ENCODE measurements around the gene HCAR3.
"Not testable (repeated sequence)": the region's sequence is repeated elsewhere in the genome, so short reads cannot be mapped to it uniquely, and the experiment has no call there.

Gene HCAR3

DNA sequence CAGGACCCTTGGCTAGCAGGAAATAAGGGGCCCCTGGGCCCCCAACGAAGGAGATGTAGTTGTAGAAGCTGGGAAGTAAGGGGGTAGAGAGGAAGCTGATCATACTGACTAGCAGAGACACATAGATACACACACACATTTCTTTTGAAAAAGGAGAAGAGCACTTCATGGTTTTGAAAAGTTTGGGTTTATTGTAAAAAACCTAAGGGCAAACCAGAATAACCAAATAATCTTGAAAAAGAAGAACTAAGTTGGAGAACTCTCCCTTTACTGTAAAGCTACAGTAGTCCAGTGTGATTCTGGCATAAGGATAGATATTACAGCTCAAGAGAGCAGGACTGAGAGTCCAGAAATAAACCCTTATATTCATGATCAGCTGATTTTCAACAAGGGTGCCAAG, 5.8 kb upstream of the HCAR3 start:
- no peak for DNase-seq (ENCODE audit: low read depth in 2 of 2)

GRCh38 chr12:122721057-122721545, 4.5 kb upstream of the HCAR3 start:
- DNase-seq (ENCODE audit: low read depth in 2 of 2), result no peak

- DNase-seq (ENCODE audit: low read depth in 2 of 2), result not testable (repeated sequence)
Observed at GRCh38 chr12:122715211-122715610, 1.4 kb downstream of the HCAR3 start.

GRCh38 chr12:122713491-122714188, 3.0 kb downstream of the HCAR3 start:
- DNase-seq (ENCODE audit: low read depth in 2 of 2), result not testable (repeated sequence)

DNA sequence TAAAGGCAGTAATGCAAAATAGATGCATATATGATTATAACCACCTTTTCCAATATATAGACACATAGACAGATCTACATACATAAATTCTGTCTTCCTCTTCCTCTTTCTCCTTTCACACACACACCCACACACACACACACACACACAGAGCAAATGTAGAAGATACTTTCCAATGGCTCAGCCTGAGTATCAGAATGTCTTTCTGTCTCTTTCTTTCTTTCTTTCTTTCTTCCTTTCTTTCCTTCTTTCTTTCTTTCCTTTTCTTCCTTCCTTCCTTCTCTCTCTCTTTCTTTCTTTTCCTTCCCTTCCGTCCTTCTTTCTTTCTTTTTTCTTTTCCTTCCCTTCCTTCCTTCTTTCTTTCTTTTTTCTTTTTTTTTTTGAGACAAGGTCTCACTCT, 5.3 kb downstream of the HCAR3 start:
- DNase-seq (ENCODE audit: low read depth in 2 of 2), result not testable (repeated sequence)

DNA sequence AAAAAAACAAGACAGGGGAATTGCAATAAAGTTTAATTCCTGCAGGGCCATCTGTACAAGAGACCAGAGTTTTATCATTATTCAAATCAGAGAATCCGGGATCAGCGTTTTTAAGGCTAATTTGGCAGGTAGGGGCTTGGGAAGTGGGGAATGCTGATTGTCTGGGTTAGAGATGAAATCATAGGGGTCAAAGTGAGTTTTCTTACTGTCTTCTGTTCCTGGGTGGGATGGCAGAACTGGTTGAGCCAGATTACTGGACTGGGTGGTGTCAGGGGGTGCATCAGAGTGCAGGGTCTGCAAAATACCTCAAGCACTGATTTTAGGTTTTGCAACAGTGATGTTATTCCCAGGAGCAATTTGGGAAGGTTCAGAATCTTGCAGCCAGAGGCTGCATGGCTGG, 6.3 kb downstream of the HCAR3 start:
- not testable (repeated sequence) for DNase-seq (ENCODE audit: low read depth in 2 of 2)

GRCh38 chr12:122709287-122709686, 7.3 kb downstream of the HCAR3 start:
- DNase-seq (ENCODE audit: low read depth in 2 of 2), result not testable (repeated sequence)

- not testable (repeated sequence) for DNase-seq (ENCODE audit: low read depth in 2 of 2)
Observed at GRCh38 chr12:122703841-122704240, 12.8 kb downstream of the HCAR3 start.

- DNase-seq (ENCODE audit: low read depth in 2 of 2), result not testable (repeated sequence)
Observed at GRCh38 chr12:122702890-122703611, 13.6 kb downstream of the HCAR3 start, which contains the start of gene HCAR2. Gene HCAR2 (minus strand): TSS chr12:122703357. CDS start chr12:122703283, 74 bp downstream.

DNA sequence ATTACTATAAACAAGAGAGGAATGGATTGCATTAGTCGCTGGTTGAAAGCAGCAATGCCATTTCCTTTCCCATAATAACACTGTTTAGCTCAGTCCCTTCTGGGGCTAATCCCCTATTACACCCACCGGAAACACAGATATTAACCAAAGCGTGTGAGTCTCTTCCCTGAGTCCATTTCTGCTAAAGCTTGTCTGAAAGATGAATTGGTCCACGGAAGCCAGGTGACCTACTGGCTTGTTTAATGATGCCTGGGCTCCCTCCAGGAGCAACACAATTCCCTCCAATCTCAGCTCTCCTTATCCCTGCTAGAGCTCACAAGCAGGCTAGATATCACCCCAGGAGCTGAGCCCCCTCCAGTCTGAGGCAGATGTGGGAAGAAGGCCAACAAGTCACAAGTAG, 15.1 kb downstream of the HCAR3 start:
- DNase-seq (ENCODE audit: low read depth in 2 of 2), result not testable (repeated sequence)

DNA sequence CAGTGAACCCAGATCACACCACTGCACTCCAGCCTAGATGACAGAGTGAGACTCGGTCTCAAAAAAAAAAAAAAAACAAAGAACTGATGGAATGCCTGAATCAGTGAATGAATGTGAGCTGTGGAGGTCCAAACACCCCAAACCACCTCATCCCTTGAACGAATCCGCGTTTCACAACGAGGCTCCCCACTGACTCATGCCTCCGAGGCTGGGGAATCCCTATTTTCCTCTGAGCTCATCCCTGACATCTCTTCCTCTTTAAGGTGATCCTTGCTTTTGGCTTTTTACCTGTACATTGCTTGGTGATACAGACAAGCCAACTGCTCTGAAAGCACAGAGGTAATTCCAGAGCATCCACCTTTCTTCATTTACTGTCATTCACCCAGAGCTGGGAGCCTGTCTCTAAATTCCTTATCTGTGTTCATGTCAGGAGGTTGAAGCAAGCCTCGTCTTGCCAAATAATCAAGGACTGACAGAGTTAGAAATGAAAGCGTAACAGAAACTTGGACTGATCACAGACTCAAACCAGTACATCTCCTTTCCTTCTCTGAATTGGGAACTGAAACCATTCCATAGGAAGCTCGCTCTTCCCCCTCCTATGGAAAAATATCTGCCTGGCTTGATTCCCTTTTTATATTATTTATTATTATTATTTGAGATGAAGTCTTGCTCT, 16.4 kb downstream of the HCAR3 start:
- DNase-seq (ENCODE audit: low read depth in 2 of 2), result not testable (repeated sequence)

DNA sequence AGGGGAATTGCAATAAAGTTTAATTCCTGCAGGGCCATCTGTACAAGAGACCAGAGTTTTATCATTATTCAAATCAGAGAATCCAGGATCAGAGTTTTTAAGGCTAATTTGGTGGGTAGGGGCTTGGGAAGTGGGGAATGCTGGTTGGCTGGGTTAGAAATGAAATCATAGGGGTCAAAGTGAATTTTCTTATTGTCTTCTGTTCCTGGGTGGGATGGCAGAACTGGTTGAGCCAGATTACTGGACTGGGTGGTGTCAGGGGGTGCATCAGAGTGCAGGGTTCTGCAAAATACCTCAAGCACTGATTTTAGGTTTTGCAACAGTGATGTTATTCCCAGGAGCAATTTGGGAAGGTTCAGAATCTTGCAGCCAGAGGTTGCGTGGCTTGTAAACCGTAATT, 19.7 kb downstream of the HCAR3 start:
- not testable (repeated sequence) for DNase-seq (ENCODE audit: low read depth in 2 of 2)

GRCh38 chr12:122691566-122691965, 25.0 kb downstream of the HCAR3 start:
- DNase-seq (ENCODE audit: low read depth in 2 of 2), result no peak

DNA sequence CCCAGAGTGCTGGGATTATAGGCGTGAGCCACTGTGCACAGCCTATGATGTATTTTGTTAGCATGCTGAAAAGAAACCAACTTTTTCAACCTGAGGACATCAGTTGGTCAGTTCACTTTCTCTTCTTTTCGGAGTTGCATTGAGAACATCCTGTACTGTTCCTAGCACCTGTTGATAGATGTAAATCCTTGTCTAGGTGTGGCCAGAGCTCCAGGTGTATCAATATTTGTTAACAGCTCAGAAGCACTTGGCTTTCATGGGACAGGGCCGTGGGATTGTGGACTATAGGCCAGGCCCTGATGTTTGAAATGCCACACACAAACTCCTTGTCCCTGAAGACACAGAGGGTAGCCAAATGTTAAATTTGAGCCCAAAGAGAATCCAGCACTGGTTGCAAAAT, 28.3 kb downstream of the HCAR3 start:
- no peak for DNase-seq (ENCODE audit: low read depth in 2 of 2)

GRCh38 chr12:122687086-122687485, 29.5 kb downstream of the HCAR3 start:
- no peak for DNase-seq (ENCODE audit: low read depth in 2 of 2)

DNA sequence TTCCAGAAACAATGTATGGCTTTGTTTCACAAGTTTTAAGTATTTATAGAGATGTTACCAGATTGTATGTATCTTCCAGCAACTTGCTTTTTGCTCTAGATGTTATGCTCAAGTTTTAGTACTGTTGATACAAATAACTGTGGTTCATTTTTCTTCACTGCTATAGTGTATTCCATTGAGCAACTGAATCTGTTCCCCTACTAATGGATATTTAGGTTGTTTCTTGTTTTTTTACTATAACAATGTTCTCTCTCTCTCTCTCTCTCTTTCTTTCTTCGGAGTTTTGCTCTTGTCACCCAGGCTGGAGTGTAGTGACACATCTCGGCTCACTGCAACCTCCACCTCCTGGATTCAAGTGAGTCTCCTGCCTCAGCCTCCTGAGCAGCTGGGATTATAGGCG, 30.1 kb downstream of the HCAR3 start:
- DNase-seq (ENCODE audit: low read depth in 2 of 2), result no peak

DNA sequence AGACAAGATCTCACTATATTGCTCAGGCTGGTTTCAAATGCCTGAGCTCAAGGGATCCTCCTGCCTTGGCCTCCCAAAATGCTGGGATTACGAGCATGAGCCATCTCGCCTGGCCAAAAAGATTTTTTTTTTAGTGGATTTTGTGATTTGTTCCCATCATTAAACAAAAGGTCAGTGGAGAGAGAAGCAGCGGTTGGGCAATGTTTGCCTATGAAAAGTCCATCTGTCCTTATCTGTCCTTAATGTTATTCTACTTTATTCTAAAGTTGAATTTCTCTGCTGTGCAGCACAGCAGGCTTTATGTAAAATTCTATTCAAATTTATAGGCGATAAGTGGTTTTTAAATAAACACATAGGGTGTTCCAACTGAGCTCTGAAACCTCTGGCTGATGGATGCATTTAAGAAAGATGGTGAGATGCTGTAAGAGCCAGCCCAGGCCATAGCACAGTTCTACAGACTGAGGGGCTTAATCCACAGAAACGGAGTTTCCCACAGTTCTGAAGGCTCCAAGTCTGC, 32.3 kb downstream of the HCAR3 start:
- no peak for DNase-seq (ENCODE audit: low read depth in 2 of 2)

DNA sequence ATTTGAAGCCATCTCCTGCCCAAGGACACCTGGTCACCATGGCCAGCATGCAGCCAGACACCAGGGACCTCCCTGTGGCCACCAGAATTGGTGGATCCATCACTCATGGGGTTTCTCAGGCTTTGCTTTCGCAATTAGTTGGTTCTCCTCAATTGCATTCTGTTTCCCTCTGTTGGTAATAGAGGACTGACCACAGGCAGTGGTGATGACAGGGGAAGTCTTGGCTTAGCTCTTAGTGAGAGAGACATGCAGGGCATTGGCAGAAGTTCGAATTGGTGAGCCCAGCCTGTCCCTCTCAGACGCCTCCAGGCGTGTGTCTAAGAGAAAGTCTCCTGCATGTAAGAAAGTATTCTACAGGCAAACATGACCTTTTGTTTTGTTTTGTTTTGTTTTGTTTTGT, 34.8 kb downstream of the HCAR3 start:
- DNase-seq (ENCODE audit: low read depth in 2 of 2), result no peak

DNA sequence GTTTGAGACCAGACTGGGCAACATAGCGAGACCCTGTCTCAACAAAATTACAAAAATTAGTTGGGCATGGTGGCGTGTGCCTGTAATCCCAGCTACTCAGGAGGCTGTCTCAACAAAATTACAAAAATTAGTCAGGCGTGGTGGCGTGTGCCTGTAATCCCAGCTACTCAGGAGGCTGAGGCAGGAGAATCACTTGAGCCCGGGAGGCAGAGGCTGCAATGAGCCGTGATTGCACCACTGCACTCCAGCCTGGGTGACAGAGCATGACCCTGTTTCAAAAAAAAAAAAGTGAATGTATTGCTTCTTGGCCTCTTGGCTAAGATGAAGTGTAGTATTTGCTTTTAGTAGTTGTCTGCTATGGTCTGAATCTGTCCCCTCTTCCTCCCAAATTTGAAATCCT, 35.6 kb downstream of the HCAR3 start:
- DNase-seq (ENCODE audit: low read depth in 2 of 2), result not testable (repeated sequence)

- DNase-seq (ENCODE audit: low read depth in 2 of 2), result not testable (repeated sequence)
Observed at GRCh38 chr12:122676781-122677180, 39.8 kb downstream of the HCAR3 start.

GRCh38 chr12:122676015-122676414, 40.6 kb downstream of the HCAR3 start:
- DNase-seq (ENCODE audit: low read depth in 2 of 2), result not testable (repeated sequence)

DNA sequence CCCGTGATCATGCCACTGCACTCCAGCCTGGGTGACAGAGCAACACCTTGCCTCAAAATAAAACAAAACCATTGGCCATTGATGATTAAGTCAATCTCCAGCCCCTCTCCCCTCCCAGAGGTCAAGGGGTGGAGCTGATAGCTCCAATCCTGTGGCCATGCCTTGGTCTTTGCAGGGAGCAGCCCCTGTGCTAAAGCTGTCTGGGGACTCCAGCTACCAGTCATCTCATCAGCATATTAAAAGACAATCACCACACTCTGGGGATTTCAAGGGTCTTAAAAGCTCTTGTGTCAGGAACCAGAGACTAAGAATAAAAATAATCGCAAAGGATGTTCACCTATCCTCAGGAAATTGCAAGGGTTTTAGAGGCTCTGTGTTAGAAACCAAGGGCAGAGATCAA, 44.1 kb downstream of the HCAR3 start:
- DNase-seq (ENCODE audit: low read depth in 2 of 2), result no peak

Measured in stimulated activated CD4-positive, alpha-beta T cell treated with anti-CD3 and anti-CD28 coated beads, Interleukin-1b, Interleukin-23, amount 100 ng/mL, for 1 hour (primary cell).